DOHH2 (cell line): ENCODE measurements around the gene NUP37.
"Not testable (repeated sequence)": the region's sequence is repeated elsewhere in the genome, so short reads cannot be mapped to it uniquely, and the experiment has no call there.

Source experiments
- CTCF ChIP-seq: fragments of 200-600 bp; sonication (generic); IDR thresholded peaks from one replicate; pipeline ENCODE4 v1.5.1; 2014; ENCODE audit warnings: antibody characterized with exemption, mild to moderate bottlenecking, low read depth, low read length; ENCODE audit not compliant: poor library complexity, severe bottlenecking
- EZH2phosphoT487 ChIP-seq: fragments of 200-600 bp; sonication (generic); IDR thresholded peaks from 2 replicates; pipeline ENCODE4 v1.6.1; 2017; ENCODE audit warnings: borderline replicate concordance, mild to moderate bottlenecking, antibody characterized with exemption, low read length, moderate library complexity, mixed read lengths

GRCh38 chr12:102121328-102121727 lies 1.4 kb upstream of the NUP37 start:
- not testable (repeated sequence) for TF ChIP-seq CTCF, EZH2phosphoT487
